Measurements from ENCODE around the gene ASCL3.
"Not testable (repeated sequence)": the region's sequence is repeated elsewhere in the genome, so short reads cannot be mapped to it uniquely, and the experiment has no call there.

DNA sequence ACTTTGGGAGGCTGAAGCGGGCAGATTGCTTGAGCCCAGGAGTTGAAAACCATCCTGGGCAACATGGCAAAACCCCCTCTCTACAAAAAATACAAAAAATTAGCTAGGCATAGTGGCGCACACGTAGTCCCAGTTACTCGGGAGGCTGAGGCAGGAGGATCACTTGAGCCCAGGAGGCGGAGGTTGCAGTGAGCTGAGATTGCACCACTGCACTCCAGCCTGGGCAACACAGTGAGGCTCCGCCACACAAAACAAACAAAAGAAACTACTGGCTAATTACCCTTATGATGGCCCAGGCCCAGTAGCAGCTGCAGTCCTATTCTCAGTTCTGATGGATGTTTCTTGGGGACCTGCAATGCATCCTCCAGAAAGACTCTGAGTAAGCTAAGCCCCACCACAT is 44.0 kb upstream of the ASCL3 start:
- TF ChIP-seq, protein P1, sequence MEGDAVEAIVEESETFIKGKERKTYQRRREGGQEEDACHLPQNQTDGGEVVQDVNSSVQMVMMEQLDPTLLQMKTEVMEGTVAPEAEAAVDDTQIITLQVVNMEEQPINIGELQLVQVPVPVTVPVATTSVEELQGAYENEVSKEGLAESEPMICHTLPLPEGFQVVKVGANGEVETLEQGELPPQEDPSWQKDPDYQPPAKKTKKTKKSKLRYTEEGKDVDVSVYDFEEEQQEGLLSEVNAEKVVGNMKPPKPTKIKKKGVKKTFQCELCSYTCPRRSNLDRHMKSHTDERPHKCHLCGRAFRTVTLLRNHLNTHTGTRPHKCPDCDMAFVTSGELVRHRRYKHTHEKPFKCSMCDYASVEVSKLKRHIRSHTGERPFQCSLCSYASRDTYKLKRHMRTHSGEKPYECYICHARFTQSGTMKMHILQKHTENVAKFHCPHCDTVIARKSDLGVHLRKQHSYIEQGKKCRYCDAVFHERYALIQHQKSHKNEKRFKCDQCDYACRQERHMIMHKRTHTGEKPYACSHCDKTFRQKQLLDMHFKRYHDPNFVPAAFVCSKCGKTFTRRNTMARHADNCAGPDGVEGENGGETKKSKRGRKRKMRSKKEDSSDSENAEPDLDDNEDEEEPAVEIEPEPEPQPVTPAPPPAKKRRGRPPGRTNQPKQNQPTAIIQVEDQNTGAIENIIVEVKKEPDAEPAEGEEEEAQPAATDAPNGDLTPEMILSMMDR (IDR thresholded peaks at IDR 0.05): not testable (repeated sequence)
- TF ChIP-seq ZFX (IDR thresholded peaks at IDR 0.05; ENCODE audit: borderline replicate concordance): not testable (repeated sequence)
